Sigmoid colon (tissue), 7 donors: ENCODE measurements around the gene ACOT2. TPM values are rescaled to one million over a fixed set of nuclear protein-coding genes. Genes with fewer than 3 reads are reported as not detected.
"Not testable (repeated sequence)": the region's sequence is repeated elsewhere in the genome, so short reads cannot be mapped to it uniquely, and the experiment has no call there.

Experiments used
- DNase-seq: peaks from one replicate; pipeline ENCODE4 v3.0.0-alpha.2; 2019
- H3K27ac ChIP-seq, 4 donors: fragments of 200-600 bp; sonication (generic); one replicate each; pipeline ENCODE4 v1.5.1; 2016 to 2019; ENCODE audit warnings: mild to moderate bottlenecking in 1 of 4
- H3K27me3 ChIP-seq, 3 donors: fragments of 200-600 bp; sonication (generic); one replicate each; pipeline ENCODE4 v1.5.1; 2019; ENCODE audit warnings: mild to moderate bottlenecking in 1 of 3
- H3K36me3 ChIP-seq, 4 donors: fragments of 200-600 bp; sonication (generic); one replicate each; pipeline ENCODE4 v1.5.1; 2016 to 2019
- H3K4me1 ChIP-seq, 4 donors: fragments of 200-600 bp; sonication (generic); one replicate each; pipeline ENCODE4 v1.5.1; 2017 to 2019
- H3K4me3 ChIP-seq, 4 donors: fragments of 200-600 bp; sonication (generic); one replicate each; pipeline ENCODE4 v1.5.1; 2017 to 2019; ENCODE audit warnings: mild to moderate bottlenecking in 2 of 4, moderate library complexity in 1 of 4
- H3K9me3 ChIP-seq, 4 donors: fragments of 200-600 bp in 3 of 4; sonication (generic) in 3 of 4; one replicate each; pipeline versions ENCODE4 v1.5.1 to v1.6.1; 2013 to 2019
- CTCF ChIP-seq, 4 experiments: fragments of 450-650 bp in 3 of 4; fragments of 200-600 bp in 1 of 4; IDR thresholded peaks; one replicate each; pipeline ENCODE4 v1.5.1; 2016 to 2019; ENCODE audit warnings: antibody characterized with exemption in 4 of 4, mild to moderate bottlenecking in 3 of 4, moderate library complexity in 2 of 4
- POLR2A ChIP-seq, 2 donors: fragments of 450-650 bp; IDR thresholded peaks; one replicate each; pipeline ENCODE4 v1.6.1; 2016; ENCODE audit warnings: antibody characterized with exemption in 2 of 2, mild to moderate bottlenecking in 2 of 2, moderate library complexity in 2 of 2
- WGBS, 2 donors: extraction: QIAGEN DNeasy Blood & Tissue Kit; methylation state at CpG; one replicate each; pipeline ENCODE4 v1.1.7; 2013; 5-methylcytosine and 5-hydroxymethylcytosine counted together
- intact Hi-C: fragments of 100-400 bp; cut with DNase I; formaldehyde crosslinking; loops from one replicate; pipeline ENCODE4 v1.15.1; 2023
- polyA plus RNA-seq, 3 donors: library from polyadenylated mRNA; stranded (reverse); fragments of 200-250 nt; gene quantifications; one replicate each; pipeline ENCODE4 v1.2.3, GENCODE V29; 2013
- total RNA-seq, 4 donors: library from RNA; depleted of rRNA; stranded (reverse); fragments of >200 nt; gene quantifications; one replicate each; pipeline ENCODE4 v1.1.0, GENCODE V29; 2016
- donor health status: healthy with polysubstance abuse.
- donor health status: Bipolar disorder and iron deficiency.
- donor health status: healthy.

The ACOT2 gene
- total and polyA plus RNA-seq, 7 donors, result 19.2 to 125 (median 44.7) TPM

- H3K4me1 ChIP-seq, H3K27me3 ChIP-seq, intact Hi-C loops, H3K9me3 ChIP-seq, H3K36me3 ChIP-seq: not testable (repeated sequence)
- 1% methylated on average over 84 of the region's 84 CpGs; no CpG with 5 or more reads in 1 of the 2 donors for WGBS, 2 donors
- Histone ChIP-seq H3K27ac (peak overlapping the region in 3 of 4 donors; percentile 82 to 86 (median 84)), H3K4me3 (peak overlapping the region in 3 of 4 donors; percentile 28 to 52 (median 49))
- peak; percentile 69 for DNase-seq
Observed at GRCh38 chr14:73537244-73538045, 31.6 kb upstream of the ACOT2 start.

- H3K4me1 ChIP-seq, DNase-seq, H3K36me3 ChIP-seq, H3K27me3 ChIP-seq, H3K4me3 ChIP-seq, H3K9me3 ChIP-seq, intact Hi-C loops: not testable (repeated sequence)
- peak in 2 of 4 experiments; percentile 14 to 45 for TF ChIP-seq CTCF (IDR thresholded peaks at IDR 0.05)
- H3K27ac ChIP-seq, result peak overlapping the region in 1 of 4 donors; percentile 86
- 14% methylated on average over 5 of the region's 5 CpGs; no CpG with 5 or more reads in 1 of the 2 donors for WGBS, 2 donors
Observed at GRCh38 chr14:73539017-73539416, 30.0 kb upstream of the ACOT2 start.

- 95% methylated on average over 7 of the region's 7 CpGs for WGBS, 2 donors
- not testable (repeated sequence) for H3K27ac ChIP-seq
Observed at GRCh38 chr14:73542961-73543360, 26.1 kb upstream of the ACOT2 start.

GRCh38 chr14:73545353-73545752 is 23.7 kb upstream of the ACOT2 start:
- H3K4me1 ChIP-seq, intact Hi-C loops, DNase-seq, H3K4me3 ChIP-seq, H3K9me3 ChIP-seq, H3K27me3 ChIP-seq, H3K36me3 ChIP-seq, H3K27ac ChIP-seq: not testable (repeated sequence)
- 100% methylated on average over 1 of the region's 1 CpG; no CpG with 5 or more reads in 1 of the 2 donors for WGBS, 2 donors

More at GRCh38 chr14:73542961-73543360, 26.1 kb upstream of the ACOT2 start:
- H3K27me3 ChIP-seq, H3K4me1 ChIP-seq, DNase-seq, intact Hi-C loops, H3K4me3 ChIP-seq, H3K9me3 ChIP-seq, H3K36me3 ChIP-seq: not testable (repeated sequence)

- 89% methylated on average over 3 of the region's 3 CpGs; no CpG with 5 or more reads in 1 of the 2 donors for WGBS, 2 donors
- H3K27ac ChIP-seq, H3K4me3 ChIP-seq, intact Hi-C loops, H3K4me1 ChIP-seq, H3K9me3 ChIP-seq, H3K36me3 ChIP-seq, H3K27me3 ChIP-seq, DNase-seq: not testable (repeated sequence)
Observed at GRCh38 chr14:73549097-73549496, 19.9 kb upstream of the ACOT2 start.

- H3K27me3 ChIP-seq, H3K27ac ChIP-seq, DNase-seq, H3K4me1 ChIP-seq, intact Hi-C loops, H3K4me3 ChIP-seq, H3K9me3 ChIP-seq, H3K36me3 ChIP-seq: not testable (repeated sequence)
- WGBS, 2 donors, result 95% methylated on average over 5 of the region's 6 CpGs; no CpG with 5 or more reads in 1 of the 2 donors
Observed at GRCh38 chr14:73549889-73550524, 19.0 kb upstream of the ACOT2 start.

- DNase-seq, result no peak
- Histone ChIP-seq H3K27ac (no peak overlapping the region), H3K4me1 (no peaks in the 10 kb centered on the region), H3K36me3 (no peaks in the 10 kb centered on the region), H3K27me3 (no peaks in the 10 kb centered on the region), H3K9me3 (no peaks in the 10 kb centered on the region), H3K4me3 (no peak overlapping the region)
- 97% methylated on average over 4 of the region's 4 CpGs; no CpG with 5 or more reads in 1 of the 2 donors for WGBS, 2 donors
- intact Hi-C loops, result no loop called here
- TF ChIP-seq POLR2A (IDR thresholded peaks at IDR 0.05), result no peak
Observed at GRCh38 chr14:73553845-73554244, 15.2 kb upstream of the ACOT2 start.

GRCh38 chr14:73557201-73557600 is 11.8 kb upstream of the ACOT2 start:
- H3K4me3 ChIP-seq, H3K27me3 ChIP-seq, H3K36me3 ChIP-seq, intact Hi-C loops, H3K27ac ChIP-seq, H3K9me3 ChIP-seq, H3K4me1 ChIP-seq, DNase-seq: not testable (repeated sequence)
- WGBS, 2 donors, result 60% methylated on average over 2 of the region's 2 CpGs; no CpG with 5 or more reads in 1 of the 2 donors

- H3K4me1 ChIP-seq, H3K4me3 ChIP-seq, H3K27ac ChIP-seq, H3K36me3 ChIP-seq, H3K27me3 ChIP-seq, DNase-seq, H3K9me3 ChIP-seq, intact Hi-C loops: not testable (repeated sequence)
- WGBS, 2 donors, result 100% methylated on average over 1 of the region's 2 CpGs; no CpG with 5 or more reads in 1 of the 2 donors
Observed at GRCh38 chr14:73558238-73558637, 10.8 kb upstream of the ACOT2 start.

- intact Hi-C loops, result not testable (repeated sequence)
- 95 to 97% methylated on average over 7 of the region's 7 CpGs for WGBS, 2 donors
Observed at GRCh38 chr14:73562256-73562655, 6.8 kb upstream of the ACOT2 start.

GRCh38 chr14:73562696-73563095 is 6.3 kb upstream of the ACOT2 start:
- H3K4me1 ChIP-seq, result peaks cover 0 to 16% (median 1%) of the 10 kb centered on the region in 4 donors
- H3K4me3 ChIP-seq, H3K9me3 ChIP-seq, DNase-seq, H3K27me3 ChIP-seq, H3K27ac ChIP-seq, H3K36me3 ChIP-seq, intact Hi-C loops: not testable (repeated sequence)
- WGBS, 2 donors, result 64 to 85% methylated on average over 6 of the region's 6 CpGs

More at GRCh38 chr14:73562256-73562655, 6.8 kb upstream of the ACOT2 start:
- H3K9me3 ChIP-seq, H3K27me3 ChIP-seq, H3K4me3 ChIP-seq, H3K27ac ChIP-seq, H3K36me3 ChIP-seq, DNase-seq: not testable (repeated sequence)
- peaks cover 0 to 11% (median 0%) of the 10 kb centered on the region in 4 donors for H3K4me1 ChIP-seq
